Liver (tissue), 9 donors: Measurements from ENCODE around the gene SEC14L6. TPM values are rescaled to one million over a fixed set of nuclear protein-coding genes. Genes with fewer than 3 reads are reported as not detected.

Experiments
- DNase-seq: peaks from one replicate; pipeline ENCODE4 v3.0.0-alpha.2; 2017; ENCODE audit warnings: low spot score
- H3K27ac ChIP-seq, 2 donors: one replicate each; pipeline ENCODE4 v1.7.0; 2013; ENCODE audit warnings: inconsistent platforms in 2 of 2, low read length in 2 of 2, control low read depth in 1 of 2, low read depth in 1 of 2, mild to moderate bottlenecking in 1 of 2
- H3K27me3 ChIP-seq, 4 donors: one replicate each; pipeline versions ENCODE4 v1.6.1 to v1.7.0; 2013; ENCODE audit warnings: low read length in 3 of 4, inconsistent platforms in 1 of 4, mild to moderate bottlenecking in 1 of 4, moderate library complexity in 1 of 4; ENCODE audit not compliant: control insufficient read depth in 4 of 4, insufficient read depth in 4 of 4
- H3K36me3 ChIP-seq, 4 donors: one replicate each; pipeline versions ENCODE4 v1.6.1 to v1.7.0; 2013; ENCODE audit warnings: low read length in 3 of 4, mild to moderate bottlenecking in 3 of 4, low read depth in 1 of 4, moderate library complexity in 1 of 4; ENCODE audit not compliant: control insufficient read depth in 4 of 4, insufficient read depth in 3 of 4
- H3K4me1 ChIP-seq, 4 donors: one replicate each; pipeline versions ENCODE4 v1.6.1 to v1.7.0; 2013; ENCODE audit warnings: low read length in 3 of 4, mild to moderate bottlenecking in 3 of 4, moderate library complexity in 1 of 4; ENCODE audit not compliant: control insufficient read depth in 4 of 4, insufficient read depth in 4 of 4
- H3K4me3 ChIP-seq, 3 donors: one replicate each; pipeline versions ENCODE4 v1.6.1 to v1.7.0; 2013; ENCODE audit warnings: low read length in 3 of 3, control low read depth in 1 of 3, low read depth in 1 of 3, mild to moderate bottlenecking in 1 of 3
- H3K9ac ChIP-seq, 2 donors: one replicate each; pipeline ENCODE4 v1.7.0; 2013; ENCODE audit warnings: low read length in 2 of 2, mild to moderate bottlenecking in 2 of 2, moderate library complexity in 2 of 2, control low read depth in 1 of 2, low read depth in 1 of 2
- H3K9me3 ChIP-seq, 4 donors: one replicate each; pipeline versions ENCODE4 v1.6.1 to v1.7.0; 2013; ENCODE audit warnings: low read length in 3 of 4; ENCODE audit not compliant: control insufficient read depth in 4 of 4
- EGR1 ChIP-seq, 2 donors: IDR thresholded peaks; 2 replicates each; pipeline ENCODE4 v1.6.1; 2016 to 2018; ENCODE audit warnings: antibody characterized with exemption in 2 of 2, low read depth in 2 of 2
- FOXA1 ChIP-seq: IDR thresholded peaks from 2 replicates; pipeline ENCODE4 v1.6.1; 2016; ENCODE audit warnings: antibody characterized with exemption
- FOXA2 ChIP-seq: IDR thresholded peaks from 2 replicates; pipeline ENCODE4 v1.6.1; 2016; ENCODE audit warnings: antibody characterized with exemption
- GABPA ChIP-seq, 2 donors: IDR thresholded peaks in 1 of 2; conservative IDR thresholded peaks in 1 of 2; 2 replicates each; pipeline ENCODE4 v1.6.1; 2016; ENCODE audit warnings: antibody characterized with exemption in 2 of 2, mild to moderate bottlenecking in 1 of 2, moderate library complexity in 1 of 2
- HNF4A ChIP-seq, 2 donors: conservative IDR thresholded peaks; 2 replicates each; pipeline ENCODE4 v1.6.1; 2016; ENCODE audit warnings: antibody characterized with exemption in 2 of 2, mild to moderate bottlenecking in 2 of 2
- HNF4G ChIP-seq: IDR thresholded peaks from 2 replicates; pipeline ENCODE4 v1.6.1; 2016; ENCODE audit warnings: antibody characterized with exemption
- JUND ChIP-seq, 2 donors: IDR thresholded peaks; 2 replicates each; pipeline ENCODE4 v1.6.1; 2016; ENCODE audit warnings: antibody characterized with exemption in 2 of 2
- NR2F2 ChIP-seq: IDR thresholded peaks from 2 replicates; pipeline ENCODE4 v1.6.1; 2016; ENCODE audit warnings: antibody characterized with exemption
- RAD21 ChIP-seq, 2 donors: IDR thresholded peaks; 2 replicates each; pipeline ENCODE4 v1.6.1; 2016; ENCODE audit warnings: antibody characterized with exemption in 2 of 2, mild to moderate bottlenecking in 2 of 2
- RXRA ChIP-seq, 2 donors: IDR thresholded peaks; 2 replicates each; pipeline ENCODE4 v1.6.1; 2017 to 2018; ENCODE audit warnings: antibody characterized with exemption in 2 of 2, mild to moderate bottlenecking in 1 of 2
- SP1 ChIP-seq: IDR thresholded peaks from 2 replicates; pipeline ENCODE4 v1.6.1; 2018; ENCODE audit warnings: antibody characterized with exemption, mild to moderate bottlenecking
- TAF1 ChIP-seq: conservative IDR thresholded peaks from 2 replicates; pipeline ENCODE4 v1.6.1; 2016; ENCODE audit warnings: antibody characterized with exemption, mild to moderate bottlenecking
- YY1 ChIP-seq: IDR thresholded peaks from 2 replicates; pipeline ENCODE4 v1.6.1; 2016; ENCODE audit warnings: antibody characterized with exemption, mild to moderate bottlenecking
- WGBS: extraction: QIAGEN DNeasy Blood & Tissue Kit; methylation state at CpG from one replicate; pipeline ENCODE4 v1.1.7; 2013; 5-methylcytosine and 5-hydroxymethylcytosine counted together
- polyA plus RNA-seq, 2 donors: library from polyadenylated mRNA; stranded (reverse) in 1 of 2; unstranded in 1 of 2; fragments of 200-250 nt in 1 of 2; fragments of >200 nt in 1 of 2; fragmentation: Nextera tagmentation in 1 of 2; extraction: Ambion mirVana in 1 of 2; gene quantifications; one replicate each; pipeline versions ENCODE4 v1.2.1 to v1.2.3, GENCODE V29; 2013 to 2015
- total RNA-seq, 2 donors: library from RNA; depleted of rRNA; stranded (reverse); fragments of >200 nt; gene quantifications; one replicate each; pipeline ENCODE4 v1.2.3, GENCODE V29; 2014
- TF ChIP-seq, protein P1 (sequence below): IDR thresholded peaks from 2 replicates; pipeline ENCODE4 v1.6.1; 2016; ENCODE audit warnings: antibody characterized with exemption, mild to moderate bottlenecking
- TF ChIP-seq, protein P2 (sequence below): IDR thresholded peaks from 2 replicates; pipeline ENCODE4 v1.6.1; 2016; ENCODE audit warnings: antibody characterized with exemption
- TF ChIP-seq, protein P3 (sequence below): IDR thresholded peaks from 2 replicates; pipeline ENCODE4 v1.6.1; 2016; ENCODE audit warnings: antibody characterized with exemption
- TF ChIP-seq, protein P4 (sequence below): fragments of 150-350 bp; IDR thresholded peaks from 2 replicates; pipeline ENCODE4 v1.5.1; 2017; ENCODE audit warnings: improper control_type of control experiment, low read depth, low read length; ENCODE audit not compliant: missing input control
- TF ChIP-seq, protein P5 (sequence below): IDR thresholded peaks from 2 replicates; pipeline ENCODE4 v1.6.1; 2016; ENCODE audit warnings: antibody characterized with exemption
- donor health status: healthy.
- donor health status: healthy.
- donor health status: healthy.
- donor health status: healthy.
- donor health status: healthy.

The SEC14L6 gene
- total and polyA plus RNA-seq, 4 donors: 0.18 to 0.70 (median 0.28) TPM

DNA sequence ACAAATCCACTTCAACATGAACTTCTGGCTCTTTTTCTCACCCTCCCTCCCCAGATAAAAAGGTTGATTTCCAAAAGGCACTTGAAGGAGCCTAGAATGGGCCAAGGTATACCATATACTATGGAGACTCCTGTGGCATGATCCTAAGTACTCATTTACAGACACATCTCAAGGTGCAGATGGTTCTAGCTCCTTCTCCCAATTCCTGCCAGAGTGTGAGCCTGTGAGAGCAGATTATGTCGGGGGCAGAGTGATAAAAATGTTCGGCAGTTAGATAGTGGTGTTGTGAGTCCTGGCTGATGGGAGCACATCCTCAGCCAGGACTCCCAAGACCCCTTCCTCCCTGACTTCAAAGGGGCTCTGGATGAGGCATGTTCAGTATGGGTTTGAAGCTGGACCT lies 66.6 kb downstream of the SEC14L6 start:
- Histone ChIP-seq H3K4me1 (peaks cover 0 to 7% (median 3%) of the 10 kb centered on the region in 4 donors), H3K36me3 (no peaks in the 10 kb centered on the region), H3K9ac (no peak overlapping the region), H3K27ac (no peak overlapping the region), H3K4me3 (no peak overlapping the region), H3K9me3 (no peaks in the 10 kb centered on the region), H3K27me3 (no peaks in the 10 kb centered on the region)
- WGBS: 85% methylated on average over 2 of the region's 2 CpGs
- DNase-seq: no peak
- TF ChIP-seq, protein P1, sequence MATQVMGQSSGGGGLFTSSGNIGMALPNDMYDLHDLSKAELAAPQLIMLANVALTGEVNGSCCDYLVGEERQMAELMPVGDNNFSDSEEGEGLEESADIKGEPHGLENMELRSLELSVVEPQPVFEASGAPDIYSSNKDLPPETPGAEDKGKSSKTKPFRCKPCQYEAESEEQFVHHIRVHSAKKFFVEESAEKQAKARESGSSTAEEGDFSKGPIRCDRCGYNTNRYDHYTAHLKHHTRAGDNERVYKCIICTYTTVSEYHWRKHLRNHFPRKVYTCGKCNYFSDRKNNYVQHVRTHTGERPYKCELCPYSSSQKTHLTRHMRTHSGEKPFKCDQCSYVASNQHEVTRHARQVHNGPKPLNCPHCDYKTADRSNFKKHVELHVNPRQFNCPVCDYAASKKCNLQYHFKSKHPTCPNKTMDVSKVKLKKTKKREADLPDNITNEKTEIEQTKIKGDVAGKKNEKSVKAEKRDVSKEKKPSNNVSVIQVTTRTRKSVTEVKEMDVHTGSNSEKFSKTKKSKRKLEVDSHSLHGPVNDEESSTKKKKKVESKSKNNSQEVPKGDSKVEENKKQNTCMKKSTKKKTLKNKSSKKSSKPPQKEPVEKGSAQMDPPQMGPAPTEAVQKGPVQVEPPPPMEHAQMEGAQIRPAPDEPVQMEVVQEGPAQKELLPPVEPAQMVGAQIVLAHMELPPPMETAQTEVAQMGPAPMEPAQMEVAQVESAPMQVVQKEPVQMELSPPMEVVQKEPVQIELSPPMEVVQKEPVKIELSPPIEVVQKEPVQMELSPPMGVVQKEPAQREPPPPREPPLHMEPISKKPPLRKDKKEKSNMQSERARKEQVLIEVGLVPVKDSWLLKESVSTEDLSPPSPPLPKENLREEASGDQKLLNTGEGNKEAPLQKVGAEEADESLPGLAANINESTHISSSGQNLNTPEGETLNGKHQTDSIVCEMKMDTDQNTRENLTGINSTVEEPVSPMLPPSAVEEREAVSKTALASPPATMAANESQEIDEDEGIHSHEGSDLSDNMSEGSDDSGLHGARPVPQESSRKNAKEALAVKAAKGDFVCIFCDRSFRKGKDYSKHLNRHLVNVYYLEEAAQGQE: no peak
- TF ChIP-seq HNF4G: no peak
- no peak for TF ChIP-seq RAD21 (IDR thresholded peaks at IDR 0.05)
- TF ChIP-seq TAF1: no peak
- no peak for TF ChIP-seq JUND (IDR thresholded peaks at IDR 0.05)
- no peak for TF ChIP-seq FOXA2
- TF ChIP-seq FOXA1: no peak
- TF ChIP-seq, protein P2, sequence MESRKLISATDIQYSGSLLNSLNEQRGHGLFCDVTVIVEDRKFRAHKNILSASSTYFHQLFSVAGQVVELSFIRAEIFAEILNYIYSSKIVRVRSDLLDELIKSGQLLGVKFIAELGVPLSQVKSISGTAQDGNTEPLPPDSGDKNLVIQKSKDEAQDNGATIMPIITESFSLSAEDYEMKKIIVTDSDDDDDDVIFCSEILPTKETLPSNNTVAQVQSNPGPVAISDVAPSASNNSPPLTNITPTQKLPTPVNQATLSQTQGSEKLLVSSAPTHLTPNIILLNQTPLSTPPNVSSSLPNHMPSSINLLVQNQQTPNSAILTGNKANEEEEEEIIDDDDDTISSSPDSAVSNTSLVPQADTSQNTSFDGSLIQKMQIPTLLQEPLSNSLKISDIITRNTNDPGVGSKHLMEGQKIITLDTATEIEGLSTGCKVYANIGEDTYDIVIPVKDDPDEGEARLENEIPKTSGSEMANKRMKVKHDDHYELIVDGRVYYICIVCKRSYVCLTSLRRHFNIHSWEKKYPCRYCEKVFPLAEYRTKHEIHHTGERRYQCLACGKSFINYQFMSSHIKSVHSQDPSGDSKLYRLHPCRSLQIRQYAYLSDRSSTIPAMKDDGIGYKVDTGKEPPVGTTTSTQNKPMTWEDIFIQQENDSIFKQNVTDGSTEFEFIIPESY: no peak
- TF ChIP-seq, protein P3, sequence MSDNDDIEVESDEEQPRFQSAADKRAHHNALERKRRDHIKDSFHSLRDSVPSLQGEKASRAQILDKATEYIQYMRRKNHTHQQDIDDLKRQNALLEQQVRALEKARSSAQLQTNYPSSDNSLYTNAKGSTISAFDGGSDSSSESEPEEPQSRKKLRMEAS: no peak
- TF ChIP-seq RXRA (IDR thresholded peaks at IDR 0.05): no peak
- TF ChIP-seq, protein P4, sequence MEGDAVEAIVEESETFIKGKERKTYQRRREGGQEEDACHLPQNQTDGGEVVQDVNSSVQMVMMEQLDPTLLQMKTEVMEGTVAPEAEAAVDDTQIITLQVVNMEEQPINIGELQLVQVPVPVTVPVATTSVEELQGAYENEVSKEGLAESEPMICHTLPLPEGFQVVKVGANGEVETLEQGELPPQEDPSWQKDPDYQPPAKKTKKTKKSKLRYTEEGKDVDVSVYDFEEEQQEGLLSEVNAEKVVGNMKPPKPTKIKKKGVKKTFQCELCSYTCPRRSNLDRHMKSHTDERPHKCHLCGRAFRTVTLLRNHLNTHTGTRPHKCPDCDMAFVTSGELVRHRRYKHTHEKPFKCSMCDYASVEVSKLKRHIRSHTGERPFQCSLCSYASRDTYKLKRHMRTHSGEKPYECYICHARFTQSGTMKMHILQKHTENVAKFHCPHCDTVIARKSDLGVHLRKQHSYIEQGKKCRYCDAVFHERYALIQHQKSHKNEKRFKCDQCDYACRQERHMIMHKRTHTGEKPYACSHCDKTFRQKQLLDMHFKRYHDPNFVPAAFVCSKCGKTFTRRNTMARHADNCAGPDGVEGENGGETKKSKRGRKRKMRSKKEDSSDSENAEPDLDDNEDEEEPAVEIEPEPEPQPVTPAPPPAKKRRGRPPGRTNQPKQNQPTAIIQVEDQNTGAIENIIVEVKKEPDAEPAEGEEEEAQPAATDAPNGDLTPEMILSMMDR: no peak
- no peak for TF ChIP-seq GABPA (IDR thresholded peaks at IDR 0.05 in 1 of 2, conservative IDR thresholded peaks at IDR 0.05 in 1 of 2)
- TF ChIP-seq SP1: no peak
- TF ChIP-seq, protein P5, sequence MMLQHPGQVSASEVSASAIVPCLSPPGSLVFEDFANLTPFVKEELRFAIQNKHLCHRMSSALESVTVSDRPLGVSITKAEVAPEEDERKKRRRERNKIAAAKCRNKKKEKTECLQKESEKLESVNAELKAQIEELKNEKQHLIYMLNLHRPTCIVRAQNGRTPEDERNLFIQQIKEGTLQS: no peak
- no peak for TF ChIP-seq YY1
- no peak for TF ChIP-seq EGR1 (IDR thresholded peaks at IDR 0.05; ENCODE audit: low read depth in 2 of 2)
- no peak for TF ChIP-seq NR2F2
- TF ChIP-seq HNF4A (conservative IDR thresholded peaks at IDR 0.05): no peak
